GM19043 (cell line): Measurements from ENCODE around the gene PCDH11X.
A peak's percentile ranks its signal among the peaks of the same experiment; 100 is the strongest.
"Not testable (repeated sequence)": the region's sequence is repeated elsewhere in the genome, so short reads cannot be mapped to it uniquely, and the experiment has no call there.

ENCODE experiments used
- ATAC-seq: cut with Tn5 transposase; IDR thresholded peaks from one replicate; pipeline ENCODE4 v1.9.1; 2021; ENCODE audit warnings: low read depth; ENCODE audit not compliant: unreplicated experiment

The PCDH11X gene, protein sequence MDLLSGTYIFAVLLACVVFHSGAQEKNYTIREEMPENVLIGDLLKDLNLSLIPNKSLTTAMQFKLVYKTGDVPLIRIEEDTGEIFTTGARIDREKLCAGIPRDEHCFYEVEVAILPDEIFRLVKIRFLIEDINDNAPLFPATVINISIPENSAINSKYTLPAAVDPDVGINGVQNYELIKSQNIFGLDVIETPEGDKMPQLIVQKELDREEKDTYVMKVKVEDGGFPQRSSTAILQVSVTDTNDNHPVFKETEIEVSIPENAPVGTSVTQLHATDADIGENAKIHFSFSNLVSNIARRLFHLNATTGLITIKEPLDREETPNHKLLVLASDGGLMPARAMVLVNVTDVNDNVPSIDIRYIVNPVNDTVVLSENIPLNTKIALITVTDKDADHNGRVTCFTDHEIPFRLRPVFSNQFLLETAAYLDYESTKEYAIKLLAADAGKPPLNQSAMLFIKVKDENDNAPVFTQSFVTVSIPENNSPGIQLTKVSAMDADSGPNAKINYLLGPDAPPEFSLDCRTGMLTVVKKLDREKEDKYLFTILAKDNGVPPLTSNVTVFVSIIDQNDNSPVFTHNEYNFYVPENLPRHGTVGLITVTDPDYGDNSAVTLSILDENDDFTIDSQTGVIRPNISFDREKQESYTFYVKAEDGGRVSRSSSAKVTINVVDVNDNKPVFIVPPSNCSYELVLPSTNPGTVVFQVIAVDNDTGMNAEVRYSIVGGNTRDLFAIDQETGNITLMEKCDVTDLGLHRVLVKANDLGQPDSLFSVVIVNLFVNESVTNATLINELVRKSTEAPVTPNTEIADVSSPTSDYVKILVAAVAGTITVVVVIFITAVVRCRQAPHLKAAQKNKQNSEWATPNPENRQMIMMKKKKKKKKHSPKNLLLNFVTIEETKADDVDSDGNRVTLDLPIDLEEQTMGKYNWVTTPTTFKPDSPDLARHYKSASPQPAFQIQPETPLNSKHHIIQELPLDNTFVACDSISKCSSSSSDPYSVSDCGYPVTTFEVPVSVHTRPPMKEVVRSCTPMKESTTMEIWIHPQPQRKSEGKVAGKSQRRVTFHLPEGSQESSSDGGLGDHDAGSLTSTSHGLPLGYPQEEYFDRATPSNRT (N-terminal part only)

DNA sequence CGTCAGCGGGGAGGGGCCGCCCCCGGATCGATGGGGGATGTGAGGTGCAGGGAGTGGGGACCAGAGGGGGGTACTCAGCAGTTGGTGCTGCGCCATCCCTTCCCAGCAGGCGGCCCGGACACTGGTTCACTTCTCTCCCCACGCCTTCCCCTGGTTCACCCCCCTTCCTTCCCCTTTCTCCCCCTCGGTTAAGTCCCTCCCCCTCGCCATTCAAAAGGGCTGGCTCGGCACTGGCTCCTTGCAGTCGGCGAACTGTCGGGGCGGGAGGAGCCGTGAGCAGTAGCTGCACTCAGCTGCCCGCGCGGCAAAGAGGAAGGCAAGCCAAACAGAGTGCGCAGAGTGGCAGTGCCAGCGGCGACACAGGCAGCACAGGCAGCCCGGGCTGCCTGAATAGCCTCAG, at the start of gene PCDH11X:
Gene PCDH11X, plus strand, starts transcription at position 241 of the 400 bp plus-strand sequence. CDS start 56,130 bp downstream, outside the sequence.
- not testable (repeated sequence) for ATAC-seq

DNA sequence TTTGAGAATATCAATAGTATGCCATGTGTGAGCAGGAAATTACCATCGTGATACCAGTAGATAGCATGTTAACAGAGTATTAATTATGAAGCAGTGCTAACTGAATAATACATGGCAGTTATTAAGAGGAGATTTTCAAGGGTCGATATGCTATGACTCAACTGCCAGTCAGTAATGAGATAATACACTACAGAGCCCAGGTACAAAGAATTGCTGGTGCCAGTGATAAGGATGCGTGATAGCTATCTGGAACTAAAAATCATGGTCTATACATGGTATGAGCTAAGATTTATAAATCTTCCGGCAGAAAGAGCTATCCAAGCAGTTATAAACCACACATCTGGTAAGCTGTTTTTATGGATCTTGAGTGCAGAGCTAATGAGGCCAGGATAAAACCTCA, 31.7 kb upstream of the PCDH11X start:
- ATAC-seq: not testable (repeated sequence)

DNA sequence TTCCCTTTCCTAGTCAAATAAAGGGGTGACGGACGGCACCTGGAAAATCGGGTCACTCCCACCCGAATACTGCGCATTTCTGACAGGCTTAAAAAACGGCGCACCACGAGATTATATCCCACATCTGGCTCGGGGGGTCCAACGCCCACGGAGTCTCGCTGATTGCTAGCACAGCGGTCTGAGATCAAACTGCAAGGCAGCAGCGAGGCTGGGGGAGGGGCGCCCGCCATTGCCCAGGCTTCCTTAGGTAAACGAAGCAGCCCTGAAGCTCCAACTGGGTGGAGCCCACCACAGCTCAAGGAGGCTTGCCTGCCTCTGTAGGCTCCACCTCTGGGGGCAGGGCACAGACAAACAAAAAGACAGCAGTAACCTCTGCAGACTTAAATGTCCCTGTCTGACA, 26.2 kb upstream of the PCDH11X start:
- ATAC-seq: not testable (repeated sequence)

GRCh38 chrX:91770619-91771488, 8.3 kb upstream of the PCDH11X start:
- peak; percentile 100 for ATAC-seq

- not testable (repeated sequence) for ATAC-seq
These were observed 5.2 kb upstream of the PCDH11X start for GRCh38 chrX:91773943-91774342.

DNA sequence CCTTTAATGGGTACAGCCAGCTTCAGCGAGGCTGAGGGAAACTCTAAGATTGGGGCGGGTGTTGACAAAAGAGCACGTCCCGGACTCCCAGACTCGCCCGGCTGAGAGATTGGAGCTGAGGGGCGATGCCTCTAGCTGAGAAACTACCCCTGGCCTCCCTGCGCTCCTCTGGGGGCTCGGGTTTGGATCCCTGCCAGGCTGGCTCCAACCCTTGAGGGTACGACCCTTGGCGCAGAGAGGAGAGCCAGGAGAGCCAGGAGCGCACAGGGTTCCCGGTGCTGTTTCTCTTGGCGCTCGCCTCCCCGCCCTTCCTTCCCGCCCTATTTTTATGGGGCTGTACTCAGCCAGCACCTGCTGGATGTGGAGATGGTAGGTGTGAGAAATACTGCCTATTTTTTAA, 833 bp downstream of the PCDH11X start:
- not testable (repeated sequence) for ATAC-seq

DNA sequence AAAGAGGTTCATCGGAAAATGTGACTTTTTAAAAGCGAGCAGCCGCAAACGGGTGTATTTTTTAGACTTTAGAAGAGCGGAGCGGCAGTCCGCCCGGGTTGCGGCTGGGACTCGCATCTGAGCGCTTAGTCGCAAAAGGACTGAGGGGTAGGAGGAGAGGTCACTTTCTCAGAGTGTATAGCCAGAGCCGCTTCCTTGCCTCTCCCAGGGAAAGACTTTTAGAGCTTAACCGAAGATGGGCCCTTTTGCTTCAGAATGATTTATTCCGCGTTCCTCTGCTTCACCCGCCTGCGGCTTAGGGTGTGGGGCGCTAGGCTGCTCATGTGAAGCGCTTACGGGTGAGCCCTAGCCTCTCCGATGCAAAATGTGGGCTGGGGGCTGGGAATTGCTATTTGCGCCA, 1.5 kb downstream of the PCDH11X start:
- ATAC-seq: not testable (repeated sequence)

GRCh38 chrX:91781553-91782298, 2.6 kb downstream of the PCDH11X start:
- not testable (repeated sequence) for ATAC-seq

DNA sequence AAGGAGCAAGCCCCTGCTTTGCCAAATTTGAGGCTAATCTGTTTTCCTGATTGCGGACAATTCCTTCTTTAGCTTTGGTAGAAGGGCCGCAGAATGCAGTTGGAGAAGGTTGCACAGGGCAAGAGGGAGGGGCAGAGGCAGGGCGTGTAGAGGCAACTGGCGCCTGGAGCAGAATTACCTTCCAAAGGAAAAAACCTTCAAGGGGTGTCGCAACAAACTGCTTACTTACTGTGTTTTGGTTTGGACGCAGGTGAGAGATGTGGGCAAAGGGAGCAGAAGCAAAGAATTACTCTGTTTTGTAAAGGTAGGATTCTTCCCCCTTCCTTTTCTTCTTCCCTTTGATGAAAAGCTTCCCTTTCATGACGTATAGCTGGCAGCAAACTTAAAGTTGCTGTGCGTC, 3.6 kb downstream of the PCDH11X start:
- ATAC-seq: not testable (repeated sequence)

GRCh38 chrX:91817537-91817936, 38.4 kb downstream of the PCDH11X start:
- ATAC-seq: not testable (repeated sequence)

GRCh38 chrX:91825321-91825720, 46.1 kb downstream of the PCDH11X start:
- ATAC-seq: not testable (repeated sequence)
